HG03097 (cell line): ENCODE data around the gene ECEL1.

ENCODE experiments used
- ATAC-seq: cut with Tn5 transposase; IDR thresholded peaks from one replicate; pipeline ENCODE4 v1.9.1; 2021; ENCODE audit not compliant: unreplicated experiment, low FRiP score

ECEL1 gene

DNA sequence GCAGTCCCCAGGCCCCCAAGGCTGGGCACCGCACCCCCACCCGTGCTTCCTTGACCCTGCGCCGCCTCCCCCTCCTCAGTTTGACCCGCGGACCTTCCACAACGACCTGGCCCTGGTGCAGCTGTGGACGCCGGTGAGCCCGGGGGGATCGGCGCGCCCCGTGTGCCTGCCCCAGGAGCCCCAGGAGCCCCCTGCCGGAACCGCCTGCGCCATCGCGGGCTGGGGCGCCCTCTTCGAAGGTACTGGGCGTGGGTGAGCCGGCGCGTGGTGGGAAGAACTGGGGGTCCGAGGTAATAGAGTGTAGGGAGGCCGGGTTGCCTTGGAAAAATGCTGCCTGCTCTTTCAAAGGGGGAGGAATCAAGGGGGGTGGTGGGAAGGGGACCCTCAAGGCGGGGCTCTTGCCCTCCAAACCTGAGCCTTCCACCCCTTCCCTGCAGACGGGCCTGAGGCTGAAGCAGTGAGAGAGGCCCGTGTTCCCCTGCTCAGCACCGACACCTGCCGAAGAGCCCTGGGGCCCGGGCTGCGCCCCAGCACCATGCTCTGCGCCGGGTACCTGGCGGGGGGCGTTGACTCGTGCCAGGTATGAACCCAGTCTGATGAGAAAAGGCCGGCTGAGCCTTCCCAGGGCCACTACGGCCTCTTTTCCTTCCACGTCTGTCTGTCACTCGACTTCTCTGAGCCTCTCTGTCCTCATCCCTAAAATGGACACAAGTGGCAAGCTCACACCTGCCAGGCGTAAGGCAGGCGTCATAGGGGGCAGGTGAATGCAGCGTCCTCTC lies 35.2 kb upstream of the ECEL1 start:
- no peak for ATAC-seq

DNA sequence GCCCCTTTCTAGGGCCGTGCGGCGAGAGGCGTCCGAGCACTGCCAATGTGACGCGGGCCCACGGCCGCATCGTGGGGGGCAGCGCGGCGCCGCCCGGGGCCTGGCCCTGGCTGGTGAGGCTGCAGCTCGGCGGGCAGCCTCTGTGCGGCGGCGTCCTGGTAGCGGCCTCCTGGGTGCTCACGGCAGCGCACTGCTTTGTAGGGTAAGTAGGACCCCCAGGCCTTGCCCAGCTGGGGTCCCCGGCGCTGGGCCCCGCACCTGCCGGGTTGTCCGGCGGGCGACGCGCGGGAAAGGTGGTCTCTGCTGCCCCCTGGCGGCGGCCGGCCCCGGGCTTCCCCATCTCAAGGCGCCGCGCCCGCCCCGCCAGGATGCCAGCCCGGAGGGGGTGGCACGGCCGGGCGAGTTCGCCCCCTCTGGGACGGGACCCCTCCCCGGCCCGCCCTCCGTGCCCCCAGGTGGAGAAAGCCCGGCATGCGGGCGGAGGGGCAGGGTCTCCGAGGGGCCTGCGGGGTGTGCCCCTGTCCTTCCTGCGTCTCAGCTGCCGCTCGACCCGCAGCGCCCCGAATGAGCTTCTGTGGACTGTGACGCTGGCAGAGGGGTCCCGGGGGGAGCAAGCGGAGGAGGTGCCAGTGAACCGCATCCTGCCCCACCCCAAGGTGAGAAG lies 34.5 kb upstream of the ECEL1 start:
- ATAC-seq = no peak

DNA sequence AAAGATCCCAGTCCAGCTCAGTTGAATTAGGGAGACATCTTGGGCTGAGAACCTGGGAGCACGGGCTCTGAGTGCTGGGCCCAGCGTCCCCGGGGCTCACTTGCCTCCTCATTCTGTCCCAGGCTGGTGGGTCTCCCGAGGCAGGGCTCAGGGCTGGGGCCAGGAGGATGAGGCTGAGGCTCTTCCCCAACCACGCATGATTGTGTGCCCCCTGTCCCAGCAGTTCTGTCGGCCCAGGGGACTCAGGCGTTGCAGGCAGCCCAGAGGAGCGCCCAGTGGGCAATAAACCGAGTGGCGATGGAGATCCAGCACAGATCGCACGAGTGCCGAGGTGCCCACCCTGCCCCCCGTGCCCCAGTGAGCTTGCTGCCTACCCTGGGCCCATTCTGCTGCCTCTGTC lies 33.5 kb upstream of the ECEL1 start:
- no peak for ATAC-seq

DNA sequence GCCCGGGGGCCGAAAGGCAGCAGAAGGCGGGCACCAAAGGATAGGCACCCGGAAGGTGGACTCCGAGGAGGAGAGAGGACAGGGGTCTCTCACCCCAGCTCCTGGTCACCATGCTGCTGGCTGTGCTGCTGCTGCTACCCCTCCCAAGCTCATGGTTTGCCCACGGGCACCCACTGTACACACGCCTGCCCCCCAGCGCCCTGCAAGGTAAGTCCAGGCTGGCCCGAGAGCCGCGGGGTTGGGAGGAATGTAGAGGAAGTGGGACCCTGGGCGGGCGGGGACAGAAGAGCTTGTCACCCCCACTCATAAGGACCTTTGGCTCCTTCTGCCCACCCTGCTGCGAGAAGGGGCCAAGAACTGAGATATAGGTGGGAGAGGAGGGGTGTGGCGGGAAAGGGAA lies 32.9 kb upstream of the ECEL1 start:
- ATAC-seq = no peak

DNA sequence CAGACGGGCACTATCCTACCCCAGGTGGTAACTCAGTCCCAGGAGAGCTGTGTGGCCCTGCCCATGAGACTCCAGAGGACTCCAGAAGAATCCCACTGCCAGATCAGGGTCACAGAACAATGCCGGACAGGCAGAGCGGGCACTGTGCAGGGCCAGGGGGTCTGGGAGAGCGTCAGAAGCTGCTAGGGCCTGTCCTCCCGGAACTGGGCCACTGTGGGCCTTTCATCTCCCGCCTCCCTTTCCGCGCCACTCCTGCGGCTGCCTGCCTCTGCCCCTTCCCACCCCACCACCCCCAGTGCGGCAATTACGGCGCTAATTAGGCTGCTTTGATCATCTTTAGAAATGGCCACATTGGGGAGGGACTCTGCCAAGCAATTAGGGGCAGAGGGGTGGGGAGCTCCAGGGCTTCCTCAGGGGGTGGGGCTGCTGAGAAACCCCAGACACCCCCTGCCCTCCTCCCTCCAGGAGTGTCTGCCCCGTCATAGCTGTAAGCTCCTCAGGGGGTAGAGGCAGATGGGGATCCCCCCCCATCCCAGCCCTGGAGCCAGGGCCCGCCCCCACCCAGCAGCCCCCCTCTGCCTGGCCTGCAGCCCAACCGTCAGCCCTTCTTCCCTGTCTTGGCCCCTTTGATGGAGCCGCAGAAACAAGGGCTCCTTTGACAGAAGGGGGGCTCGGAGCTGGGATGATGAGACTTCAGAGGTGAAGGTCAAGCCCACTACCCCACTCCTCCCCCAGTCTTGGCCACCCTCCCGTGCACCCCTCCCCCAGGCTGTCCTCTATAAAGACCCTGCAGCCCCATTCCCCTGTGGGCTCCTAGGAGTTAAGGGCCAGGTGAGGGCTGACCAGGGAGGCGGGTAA lies 32.2 kb upstream of the ECEL1 start, which contains the start of gene PRSS56:
Gene PRSS56 (plus strand): TSS at position 808 of the 858 bp plus-strand sequence. CDS start 211 bp downstream, outside the sequence.
- ATAC-seq = no peak

DNA sequence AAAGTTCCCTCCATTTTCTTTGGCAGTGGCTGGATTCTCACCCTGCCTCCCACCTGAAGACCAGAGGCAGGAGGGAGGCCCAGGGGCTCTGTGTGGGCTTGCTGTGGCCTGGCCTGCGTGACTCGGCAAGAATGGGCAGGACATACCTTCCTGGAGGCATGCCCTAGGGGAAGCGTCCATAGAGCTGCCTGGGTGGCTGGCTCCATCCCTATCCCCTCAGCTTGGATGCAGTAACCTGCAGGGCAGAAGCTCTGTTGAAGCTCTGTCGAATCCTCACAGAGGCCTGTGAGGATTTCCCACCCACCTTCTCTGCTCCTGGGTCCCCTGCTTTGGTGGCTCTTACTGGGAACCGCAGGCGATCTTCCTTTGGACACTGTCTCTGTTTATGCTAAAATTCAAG lies 31.2 kb upstream of the ECEL1 start:
- ATAC-seq = no peak

DNA sequence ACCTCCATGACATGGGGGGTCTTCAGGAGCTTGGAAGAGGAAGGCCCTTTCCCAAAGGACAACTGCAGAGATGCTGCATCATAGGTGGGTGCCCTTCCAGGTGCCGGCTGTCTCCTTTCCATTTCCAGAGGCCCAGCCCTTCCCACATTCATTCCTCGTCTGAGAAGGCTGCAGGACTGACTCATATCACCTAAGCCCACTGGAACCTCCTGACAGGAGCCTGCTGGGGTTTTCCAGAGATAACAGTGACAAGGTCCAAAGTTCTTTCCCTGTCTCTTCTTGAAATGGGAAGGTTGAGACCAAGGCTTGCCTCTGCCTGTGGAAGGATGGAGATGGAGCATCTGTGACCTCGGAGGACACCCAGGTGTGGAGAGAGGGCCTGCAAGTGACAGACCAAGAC lies 28.9 kb upstream of the ECEL1 start:
- no peak for ATAC-seq

DNA sequence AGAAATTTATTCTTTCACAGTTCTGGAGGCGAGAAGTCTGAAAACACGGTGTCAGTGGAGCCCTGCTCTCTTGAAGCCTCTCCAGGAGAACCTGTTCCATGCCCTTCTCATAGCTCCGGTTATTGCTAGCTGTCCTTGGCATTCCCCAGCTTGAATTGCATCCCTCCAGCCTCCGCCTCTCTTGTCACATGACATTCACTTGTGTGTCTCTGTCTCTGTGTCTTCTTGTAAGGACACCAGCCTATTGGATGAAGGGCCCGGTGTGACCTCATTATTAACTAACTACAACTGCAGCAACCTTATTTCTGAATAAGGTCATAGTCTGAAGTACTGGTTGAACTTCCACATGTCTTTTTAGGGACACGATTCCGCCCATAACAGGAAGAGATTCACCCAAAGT lies 28.0 kb upstream of the ECEL1 start:
- ATAC-seq = no peak

DNA sequence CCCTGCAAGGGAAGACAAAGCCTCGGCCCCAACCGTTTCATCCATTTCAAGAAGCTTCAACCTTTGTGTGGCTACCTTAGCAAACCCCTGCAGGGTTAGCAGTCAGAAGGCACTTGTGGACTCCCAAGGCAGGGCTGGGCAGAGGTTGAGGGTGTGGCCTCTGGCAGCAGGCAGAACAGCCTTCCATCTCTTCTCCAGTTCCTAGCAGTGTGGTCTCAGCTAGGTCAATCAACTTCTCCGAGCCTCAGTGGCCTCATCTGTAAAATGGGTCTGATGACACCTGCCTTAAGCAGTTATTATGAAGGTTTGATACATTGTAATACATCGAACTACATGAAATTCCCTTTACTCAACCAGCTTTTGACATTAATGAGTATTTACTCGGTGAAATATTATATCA lies 25.7 kb upstream of the ECEL1 start:
- ATAC-seq = no peak

DNA sequence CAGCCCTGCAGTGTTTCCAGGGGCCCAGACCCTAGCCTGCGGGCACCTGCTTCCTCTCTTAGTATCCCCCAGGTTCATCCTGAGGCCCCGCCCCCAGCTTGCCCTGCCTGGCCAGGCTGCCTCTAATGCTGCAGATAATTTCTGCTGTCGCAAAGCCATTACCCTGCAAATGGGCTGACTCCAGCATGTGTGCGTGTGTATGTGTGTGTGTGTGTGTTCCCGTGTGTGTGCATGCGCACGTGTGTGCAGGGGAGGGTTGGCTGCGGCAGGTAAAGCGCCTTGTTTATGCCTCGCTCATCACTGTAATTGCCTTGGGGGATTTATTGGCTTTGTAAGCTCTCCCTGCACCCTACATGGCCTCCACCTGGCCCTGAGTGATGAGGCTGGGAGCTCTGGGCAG lies 25.0 kb upstream of the ECEL1 start:
- ATAC-seq = no peak

DNA sequence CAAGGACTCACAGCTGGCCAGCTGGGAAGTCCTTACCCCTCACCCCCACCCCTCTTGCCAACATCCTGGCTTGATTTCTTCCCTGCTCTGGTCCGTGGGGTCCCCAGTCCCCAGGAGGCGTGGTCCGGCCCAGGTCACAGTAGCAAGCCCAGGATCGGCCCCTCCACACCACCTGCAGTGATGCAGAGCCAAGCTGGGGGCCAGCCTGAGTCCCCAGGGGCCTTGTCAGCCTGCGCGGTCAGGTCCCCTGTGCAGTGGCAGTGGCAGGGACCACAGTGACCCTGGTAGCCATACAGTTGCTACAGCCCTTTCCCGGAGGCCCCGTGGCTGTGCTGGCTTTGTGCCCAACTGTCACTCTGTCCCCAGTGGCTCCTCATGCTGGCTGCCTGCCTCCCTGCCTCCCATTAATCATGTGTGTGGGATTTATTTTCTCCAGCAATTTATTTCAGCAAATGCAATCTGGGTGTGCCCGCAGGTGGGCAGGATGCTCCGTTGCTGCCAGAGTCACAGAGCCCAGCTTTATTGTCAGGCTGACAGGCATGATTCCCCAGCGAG lies 23.8 kb upstream of the ECEL1 start:
- no peak for ATAC-seq

DNA sequence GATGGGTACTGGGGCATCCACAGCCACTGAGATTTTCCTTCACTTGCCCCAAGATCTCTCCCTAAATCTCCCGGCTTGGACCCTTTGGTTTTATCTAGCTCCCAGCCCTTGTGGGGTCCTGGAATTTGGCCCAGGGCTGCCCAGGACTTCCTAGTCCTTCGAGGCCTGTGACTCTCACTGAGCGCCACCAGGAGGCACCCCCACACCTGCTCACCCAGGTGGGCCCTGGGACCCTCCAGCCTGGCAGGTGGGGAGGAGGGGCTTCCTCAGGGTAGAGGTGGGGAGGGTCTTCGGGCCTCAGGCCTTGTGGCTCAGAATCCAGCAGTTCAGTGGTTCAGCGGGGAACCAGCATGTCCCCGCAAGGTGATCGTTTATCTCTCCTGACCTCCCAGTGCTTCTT lies 20.6 kb upstream of the ECEL1 start:
- no peak for ATAC-seq

DNA sequence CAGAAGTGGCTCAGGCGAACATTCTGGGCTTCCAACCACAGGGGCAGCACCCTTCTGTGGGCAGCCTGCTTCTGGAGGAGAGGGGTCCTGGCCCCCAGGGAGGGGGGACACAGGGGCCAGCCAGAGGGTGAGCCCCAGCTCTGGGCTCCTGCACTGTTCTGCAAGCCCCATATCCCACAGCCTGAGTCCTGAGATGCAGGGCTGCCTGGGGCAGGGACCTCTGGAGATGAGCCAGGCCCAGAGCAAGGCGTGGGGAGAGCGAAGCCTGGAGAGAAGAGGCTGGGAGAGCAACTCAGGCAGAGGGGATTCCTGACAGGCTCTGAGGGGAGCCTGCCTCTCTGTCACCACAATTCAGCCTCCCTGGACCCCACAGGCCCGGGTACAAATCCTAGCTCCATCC lies 19.1 kb upstream of the ECEL1 start:
- ATAC-seq = no peak

DNA sequence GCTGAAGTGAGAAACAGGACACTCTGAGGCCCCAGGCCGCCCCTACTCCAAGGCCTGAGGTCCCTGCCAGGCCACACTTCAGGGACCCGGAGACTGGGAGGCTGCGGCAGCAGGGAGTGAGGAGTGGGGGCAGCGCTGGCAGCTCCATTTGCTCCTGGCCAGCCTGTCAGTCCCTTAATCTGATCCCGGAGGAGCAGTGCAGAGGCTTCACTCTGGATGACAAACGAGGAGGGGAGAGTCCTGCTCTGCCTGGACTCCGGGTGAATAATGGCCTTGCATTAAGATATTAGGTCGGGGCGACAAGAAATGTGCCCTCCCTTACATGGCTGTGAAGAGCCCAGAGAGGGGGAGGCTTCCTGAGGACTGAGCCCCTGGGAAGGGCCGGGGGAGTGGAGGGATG lies 18.2 kb upstream of the ECEL1 start:
- no peak for ATAC-seq

DNA sequence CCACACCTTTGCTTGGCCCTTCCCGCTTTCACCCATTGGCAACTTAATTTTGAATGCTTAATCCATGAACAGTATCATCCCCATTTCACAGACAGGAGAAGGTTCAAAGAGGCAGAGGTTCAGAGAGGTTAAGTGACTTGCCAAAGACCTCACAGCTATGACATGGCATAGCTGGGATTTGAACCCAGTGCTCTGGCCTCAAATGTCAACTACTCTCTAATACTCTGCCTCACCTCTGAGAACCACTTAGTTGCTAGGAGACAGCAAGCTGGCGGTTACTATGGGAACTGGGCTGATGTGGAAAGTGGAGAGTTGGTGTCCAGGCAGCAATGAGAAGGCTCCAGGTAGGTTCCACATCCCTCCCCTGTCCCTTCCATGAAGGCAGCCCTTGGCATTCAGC lies 16.8 kb upstream of the ECEL1 start:
- ATAC-seq = no peak

DNA sequence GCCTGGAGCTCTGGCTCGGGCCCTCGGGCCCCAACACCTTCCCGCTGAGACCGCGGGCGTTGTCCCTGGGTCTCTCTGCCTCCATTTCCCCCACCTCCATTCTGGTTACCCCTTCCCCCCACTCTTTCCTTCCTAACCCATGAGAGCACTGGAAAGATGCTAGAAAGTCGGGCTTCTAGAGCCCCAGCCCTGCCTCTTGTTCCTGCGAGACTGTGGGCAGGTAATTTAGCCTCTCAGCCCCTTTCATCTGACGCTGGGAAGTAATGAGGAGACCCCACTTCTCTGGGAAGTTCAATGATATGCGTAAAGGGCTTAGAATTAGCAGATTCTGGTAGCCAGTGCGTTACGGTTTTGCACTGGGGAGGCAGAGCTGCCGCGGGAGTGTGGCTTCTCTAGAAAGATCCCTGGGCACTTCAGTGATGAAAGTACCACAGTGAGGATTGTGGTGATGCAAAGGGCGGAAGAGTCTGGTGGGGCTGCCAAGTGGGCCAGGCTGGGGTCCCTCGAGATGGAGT lies 16.2 kb upstream of the ECEL1 start:
- ATAC-seq = no peak

DNA sequence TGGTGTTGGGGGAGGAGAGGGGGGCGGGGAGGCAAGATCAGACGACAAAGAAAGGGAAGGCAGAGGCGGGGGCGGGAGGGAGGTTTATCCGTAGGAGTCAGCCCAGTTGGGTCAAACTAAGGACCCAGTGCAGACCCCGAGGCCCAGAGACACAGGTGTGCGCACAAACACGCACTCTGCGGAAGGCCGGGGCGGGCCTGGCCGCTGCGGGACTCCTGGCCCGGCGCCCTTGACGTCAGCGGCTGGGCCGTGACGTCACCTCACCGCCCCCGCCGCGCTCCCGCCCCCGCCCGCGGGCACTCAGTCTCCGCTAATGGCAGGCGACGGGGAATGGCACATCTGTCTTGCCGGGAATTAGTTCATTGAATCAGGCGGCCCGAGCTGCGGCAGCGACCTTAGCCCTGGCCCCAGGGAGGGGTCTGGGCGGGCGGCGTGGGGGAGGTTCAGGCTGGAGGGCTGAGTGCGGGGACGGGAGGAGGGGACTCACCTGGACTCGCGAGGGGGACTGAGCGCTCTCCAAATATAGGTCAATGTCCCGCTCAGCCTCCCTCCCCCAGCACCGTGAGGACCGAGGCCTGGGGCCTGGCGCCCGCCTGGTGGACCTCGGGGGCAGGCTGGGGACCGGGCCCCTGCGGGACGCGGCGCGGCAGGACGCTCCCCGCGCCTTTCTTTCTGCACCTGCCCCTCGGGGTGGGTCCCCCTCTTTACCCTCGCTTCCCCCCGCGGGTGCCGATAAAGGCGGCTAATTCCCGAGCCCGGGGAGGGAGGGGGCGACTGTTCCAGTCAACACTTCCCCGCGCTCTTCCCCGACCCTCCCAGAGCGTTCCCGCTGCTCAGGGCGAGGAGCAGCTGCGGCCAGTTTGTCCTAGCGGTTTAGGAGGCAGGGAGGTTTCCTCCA lies 15.5 kb upstream of the ECEL1 start:
- ATAC-seq = no peak

DNA sequence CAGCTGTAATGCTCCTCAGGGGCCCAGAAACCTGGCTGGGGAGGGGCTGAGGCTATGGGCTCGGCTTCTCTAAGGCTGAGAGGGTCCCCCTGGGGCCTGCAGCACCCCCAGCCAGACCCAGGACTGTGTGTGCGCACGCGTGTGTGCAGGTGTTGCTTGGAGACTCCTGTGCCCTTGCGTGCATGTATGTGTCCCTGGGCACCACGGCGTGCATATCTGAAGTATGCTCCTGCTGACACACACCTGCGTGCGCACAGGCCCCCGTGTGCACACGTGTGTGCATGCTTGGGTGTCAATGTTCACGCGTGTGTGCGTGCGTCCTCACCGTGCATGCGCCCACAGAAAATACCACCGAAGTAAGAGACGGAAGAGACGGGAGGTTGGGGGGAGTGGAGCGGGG lies 14.9 kb upstream of the ECEL1 start:
- ATAC-seq = no peak

DNA sequence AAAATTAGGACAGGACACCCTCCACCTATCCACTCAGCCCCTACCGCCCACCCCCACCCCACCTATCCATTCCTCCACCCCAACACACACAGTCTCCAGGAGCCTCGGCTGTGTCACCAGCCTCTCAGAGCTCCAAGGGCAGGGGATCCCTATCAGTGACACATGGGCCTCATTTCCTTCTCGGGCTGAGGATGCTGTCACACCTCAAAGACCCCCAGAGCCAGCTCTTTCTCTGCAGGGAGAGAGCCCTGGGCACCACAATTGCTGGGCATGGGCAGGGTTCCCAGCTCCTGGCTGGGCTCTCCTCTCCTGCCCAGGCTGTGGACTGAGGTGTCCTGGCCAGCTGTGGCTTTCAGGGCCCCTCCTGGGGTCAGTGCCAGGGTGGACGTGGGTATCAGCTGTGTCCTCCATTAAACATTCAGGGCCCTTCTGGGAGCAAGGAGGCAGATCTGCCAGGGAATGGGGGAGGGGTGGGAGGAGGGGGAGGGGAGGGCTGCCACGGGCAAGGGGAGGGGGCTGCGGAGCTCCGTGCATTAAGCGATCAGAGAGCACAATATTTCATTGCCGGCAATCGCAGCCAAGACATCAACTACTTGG lies 14.3 kb upstream of the ECEL1 start:
- no peak for ATAC-seq
